Stimulated activated CD8-positive, alpha-beta memory T cell treated with anti-CD3 and anti-CD28 coated beads, Interleukin-15, amount 100 ng/mL, for 24 hours (primary cell): ENCODE results near the gene TWSG1.
"Not testable (repeated sequence)": the region's sequence is repeated elsewhere in the genome, so short reads cannot be mapped to it uniquely, and the experiment has no call there.

Experiments used
- DNase-seq: peaks from one replicate; pipeline ENCODE4 v3.0.0-alpha.2; 2020; ENCODE audit warnings: low read depth

TWSG1 gene

GRCh38 chr18:9392726-9393125 is 58.2 kb downstream of the TWSG1 start:
- no peak for DNase-seq

GRCh38 chr18:9394046-9394445 is 59.5 kb downstream of the TWSG1 start:
- DNase-seq: no peak

- no peak for DNase-seq
These were observed 65.6 kb downstream of the TWSG1 start for GRCh38 chr18:9400197-9400596.

- DNase-seq: no peak
These were observed 66.6 kb downstream of the TWSG1 start for GRCh38 chr18:9401176-9401575.

GRCh38 chr18:9402358-9403007 is 67.9 kb downstream of the TWSG1 start:
- not testable (repeated sequence) for DNase-seq

- DNase-seq: no peak
These were observed 69.4 kb downstream of the TWSG1 start for GRCh38 chr18:9403795-9404564.

GRCh38 chr18:9404565-9405060 is 70.0 kb downstream of the TWSG1 start:
- DNase-seq: no peak

GRCh38 chr18:9405130-9405529 is 70.6 kb downstream of the TWSG1 start:
- DNase-seq: no peak

- no peak for DNase-seq
These were observed 71.4 kb downstream of the TWSG1 start for GRCh38 chr18:9405977-9406376.

- DNase-seq: no peak
These were observed 75.9 kb downstream of the TWSG1 start for GRCh38 chr18:9410515-9410914.

- DNase-seq: no peak
These were observed 79.0 kb downstream of the TWSG1 start for GRCh38 chr18:9413576-9413975.

- no peak for DNase-seq
These were observed 82.0 kb downstream of the TWSG1 start for GRCh38 chr18:9416563-9417072.

GRCh38 chr18:9417073-9417851 is 82.7 kb downstream of the TWSG1 start:
- DNase-seq: no peak

GRCh38 chr18:9418047-9418690 is 83.6 kb downstream of the TWSG1 start:
- no peak for DNase-seq

GRCh38 chr18:9419956-9420631 is 85.5 kb downstream of the TWSG1 start:
- no peak for DNase-seq

- no peak for DNase-seq
These were observed 86.7 kb downstream of the TWSG1 start for GRCh38 chr18:9421096-9421900.

GRCh38 chr18:9421901-9422327 is 87.3 kb downstream of the TWSG1 start:
- no peak for DNase-seq

- DNase-seq: no peak
These were observed 88.4 kb downstream of the TWSG1 start for GRCh38 chr18:9422816-9423519.

GRCh38 chr18:9423648-9424047 is 89.1 kb downstream of the TWSG1 start:
- DNase-seq: not testable (repeated sequence)

- DNase-seq: not testable (repeated sequence)
These were observed 89.7 kb downstream of the TWSG1 start for GRCh38 chr18:9424235-9424634.
